ENCODE data around the gene CDCP1.
"Not testable (repeated sequence)": the region's sequence is repeated elsewhere in the genome, so short reads cannot be mapped to it uniquely, and the experiment has no call there.

The CDCP1 gene

DNA sequence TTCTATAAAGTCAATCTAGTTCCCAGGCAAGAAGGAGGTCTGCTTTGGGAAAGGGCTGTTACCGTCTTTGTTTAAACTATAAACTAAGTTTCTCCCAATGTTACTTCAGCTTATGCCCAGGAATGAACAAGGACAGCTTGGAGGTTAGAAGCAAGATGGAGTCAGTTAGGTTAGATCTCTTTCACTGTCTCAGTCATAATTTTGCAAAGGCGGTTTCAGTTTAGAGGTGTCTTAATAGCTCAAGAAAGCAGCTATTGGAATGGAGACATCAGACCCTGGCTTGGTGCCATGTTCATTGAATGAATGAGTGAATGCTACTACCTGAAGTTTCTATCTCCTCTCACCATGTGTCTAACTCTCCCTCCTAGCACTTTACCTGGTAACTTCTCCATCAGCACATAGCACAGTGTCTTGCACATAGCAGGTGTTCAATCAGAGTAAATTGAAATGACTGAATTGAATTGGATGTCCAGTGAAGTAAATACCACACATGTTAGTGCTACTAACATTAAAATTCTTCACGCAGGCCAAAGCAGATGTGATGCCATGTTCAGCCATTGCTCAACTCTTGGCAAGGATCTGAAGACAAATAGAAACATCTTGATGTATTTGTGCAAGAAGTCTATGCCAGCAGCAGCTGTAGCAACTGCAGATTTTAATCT, 91.9 kb downstream of the CDCP1 start:
- no peak for DNase-seq

DNA sequence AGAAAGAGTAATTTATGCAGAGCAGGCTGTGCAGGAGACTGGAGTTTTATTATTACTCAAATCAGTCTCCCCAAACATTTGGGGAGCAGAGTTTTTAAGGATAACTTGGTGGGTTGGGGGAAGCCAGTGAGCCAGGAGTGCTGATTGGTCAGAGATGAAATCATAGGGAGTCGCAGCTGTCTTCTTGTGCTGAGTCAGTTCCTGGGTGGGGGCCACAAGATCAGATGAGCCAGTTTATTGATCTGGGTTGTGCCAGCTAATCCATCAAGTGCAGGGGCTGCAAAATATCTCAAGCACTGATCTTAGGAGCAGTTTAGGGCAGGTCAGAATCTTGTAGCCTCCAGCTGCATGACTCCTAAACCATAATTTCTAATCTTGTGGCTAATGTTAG, 92.4 kb downstream of the CDCP1 start:
- DNase-seq, result not testable (repeated sequence)

DNA sequence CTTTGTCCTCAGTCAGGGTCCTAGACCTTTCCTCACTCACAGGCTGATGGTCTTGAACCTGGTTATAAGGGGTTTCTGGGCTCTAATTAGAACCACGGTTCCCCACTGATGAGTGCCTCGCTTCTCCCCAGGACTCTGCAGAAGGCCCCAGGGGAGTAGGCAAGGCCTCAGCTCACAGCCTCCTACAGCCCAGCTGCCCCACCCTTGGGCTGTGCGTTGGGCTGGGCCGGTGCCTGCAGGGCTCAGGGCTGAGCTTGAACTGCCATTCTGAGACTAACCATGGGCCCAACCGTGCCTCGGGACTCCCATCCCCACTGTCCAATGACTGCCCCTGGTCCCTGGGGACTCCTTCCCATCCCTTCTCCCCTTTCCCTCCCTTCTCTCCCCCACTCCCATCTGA, 94.5 kb downstream of the CDCP1 start:
- DNase-seq, result no peak

DNA sequence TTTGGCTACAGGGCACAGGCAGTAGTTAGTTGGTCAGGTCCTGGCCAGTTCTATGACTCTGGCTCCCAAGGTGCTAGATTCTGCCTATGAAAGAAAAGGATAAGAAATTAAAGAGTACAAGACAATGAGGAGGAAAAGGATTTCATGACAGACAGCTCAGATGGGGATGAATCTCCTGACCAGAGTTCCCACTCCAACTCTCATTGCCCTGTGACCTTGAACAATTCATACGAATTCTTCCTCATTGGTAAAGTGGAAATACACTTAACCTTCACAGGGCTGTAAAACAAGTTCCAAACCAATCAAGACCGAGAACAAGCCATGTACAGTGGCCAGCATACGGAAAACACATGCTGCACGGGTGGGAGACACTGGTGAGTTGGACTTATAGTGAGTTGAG, 96.4 kb downstream of the CDCP1 start:
- DNase-seq, result no peak

DNA sequence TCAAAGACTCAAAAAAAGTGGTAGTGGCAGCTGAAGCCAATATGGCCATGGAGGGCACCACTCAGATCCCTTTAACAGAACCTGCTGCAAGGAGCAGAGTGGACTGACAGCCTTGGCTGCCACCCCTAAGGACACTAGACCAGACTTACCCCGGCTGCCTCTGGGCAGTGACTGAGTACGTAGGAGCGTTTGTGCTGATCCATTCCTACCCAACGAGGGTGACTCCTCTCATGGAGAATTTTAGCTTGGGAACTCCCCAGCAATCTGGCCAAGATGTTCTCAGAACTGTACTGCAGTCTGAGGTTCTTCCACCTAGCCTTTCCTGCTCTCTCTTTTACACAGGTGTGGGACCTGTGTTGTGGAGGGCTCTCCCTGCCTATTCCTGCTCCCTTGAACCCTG, 97.9 kb downstream of the CDCP1 start:
- no peak for DNase-seq

DNA sequence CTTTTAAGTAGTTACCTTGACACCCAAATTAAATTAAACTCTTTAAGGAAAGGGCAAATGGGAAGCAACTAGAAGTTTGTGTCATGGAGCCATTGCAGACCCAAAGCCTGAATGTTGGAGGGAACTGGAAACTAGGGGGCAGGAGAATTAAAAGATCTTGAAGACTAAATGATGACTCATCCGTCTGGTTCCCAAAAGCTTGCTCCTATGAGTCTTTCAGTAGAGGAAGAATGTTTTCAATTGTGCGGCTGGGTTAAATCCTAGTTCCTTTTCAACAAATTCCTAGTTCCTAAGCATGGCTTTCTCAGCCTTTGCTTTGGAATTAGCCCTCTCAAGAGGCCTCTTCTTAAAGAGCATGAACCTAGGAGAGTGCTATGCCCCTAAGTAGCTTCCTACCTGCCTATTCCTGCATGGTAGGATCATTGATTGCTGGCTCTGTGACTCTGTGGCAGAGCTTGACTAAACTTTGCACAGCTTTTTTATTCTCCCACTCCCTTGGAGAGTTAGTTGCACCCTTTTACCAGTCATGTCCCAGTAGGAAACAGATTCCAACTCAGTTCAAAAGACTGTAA, 102.4 kb downstream of the CDCP1 start:
- no peak for DNase-seq

DNA sequence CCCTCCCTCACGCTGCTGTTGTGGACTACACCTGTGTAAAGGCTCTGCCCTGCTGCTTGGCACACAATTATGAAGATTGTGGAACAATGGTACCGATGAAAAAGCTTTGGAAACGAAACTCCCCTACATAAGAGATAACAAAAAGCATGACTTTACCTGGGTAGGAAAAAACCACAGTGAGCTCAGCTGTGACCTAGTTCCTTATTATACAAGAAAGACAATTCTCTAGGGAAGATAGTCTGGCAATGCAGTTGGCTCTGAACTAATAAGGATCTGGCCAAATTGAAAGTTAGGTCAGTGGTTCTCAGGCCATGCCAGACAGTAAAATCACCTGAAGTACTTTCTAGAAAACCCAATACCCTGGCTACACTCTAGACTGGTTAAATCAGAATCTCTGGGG, 104.0 kb downstream of the CDCP1 start:
- no peak for DNase-seq

DNA sequence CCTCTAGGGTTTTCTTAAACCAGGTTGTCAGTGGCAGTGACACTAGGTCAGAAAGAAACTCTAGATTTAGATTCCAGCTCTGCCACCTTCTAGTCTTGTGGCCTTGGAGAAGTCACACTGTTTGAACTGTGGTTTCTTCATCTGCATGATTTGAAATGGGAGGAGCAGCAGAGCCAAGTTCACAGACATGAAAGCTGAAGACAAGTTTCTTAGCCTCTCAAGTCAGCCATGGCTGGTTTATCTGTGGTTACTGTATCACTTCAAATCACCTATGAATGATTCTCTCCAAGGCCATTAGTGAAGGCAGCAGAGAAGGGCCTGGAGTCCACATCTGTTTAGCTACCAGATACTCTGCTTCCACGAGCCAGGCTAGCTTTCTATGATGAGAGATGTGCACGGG, 104.5 kb downstream of the CDCP1 start:
- no peak for DNase-seq

DNA sequence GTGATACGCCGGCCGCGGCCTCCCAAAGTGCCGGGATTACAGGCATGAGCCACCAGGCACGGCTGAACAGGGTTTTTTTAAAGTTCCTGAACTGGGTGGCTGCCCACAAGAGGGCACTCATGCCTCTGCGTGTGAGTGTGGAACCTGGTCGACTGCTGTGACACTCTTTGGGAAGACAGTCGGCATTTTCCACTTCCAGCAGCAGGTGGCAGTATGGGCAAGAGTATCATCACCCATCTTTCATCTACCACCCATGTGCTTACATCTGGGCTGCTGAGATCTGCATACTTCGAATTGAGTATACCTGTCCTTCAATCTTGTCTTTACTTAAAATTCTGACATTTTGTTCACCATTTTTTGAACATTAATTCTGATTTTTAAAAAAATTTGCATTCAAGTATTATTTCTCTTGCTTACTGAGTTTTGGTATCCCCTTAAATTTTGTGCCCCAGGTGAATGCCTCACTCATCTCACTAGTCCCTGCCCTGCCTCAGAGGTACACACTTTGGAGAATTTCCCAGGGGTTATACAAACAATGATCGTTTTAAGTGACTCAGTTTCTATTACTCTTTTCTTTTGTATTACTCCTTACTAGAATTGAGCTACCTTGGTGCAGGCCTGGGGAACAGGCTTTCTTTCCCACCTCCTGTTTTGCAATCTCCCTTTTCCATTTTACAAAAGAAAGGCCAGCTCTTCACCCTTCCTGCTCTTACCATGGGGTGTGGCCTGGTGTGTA, 108.3 kb downstream of the CDCP1 start:
- DNase-seq, result peak; percentile 93

DNA sequence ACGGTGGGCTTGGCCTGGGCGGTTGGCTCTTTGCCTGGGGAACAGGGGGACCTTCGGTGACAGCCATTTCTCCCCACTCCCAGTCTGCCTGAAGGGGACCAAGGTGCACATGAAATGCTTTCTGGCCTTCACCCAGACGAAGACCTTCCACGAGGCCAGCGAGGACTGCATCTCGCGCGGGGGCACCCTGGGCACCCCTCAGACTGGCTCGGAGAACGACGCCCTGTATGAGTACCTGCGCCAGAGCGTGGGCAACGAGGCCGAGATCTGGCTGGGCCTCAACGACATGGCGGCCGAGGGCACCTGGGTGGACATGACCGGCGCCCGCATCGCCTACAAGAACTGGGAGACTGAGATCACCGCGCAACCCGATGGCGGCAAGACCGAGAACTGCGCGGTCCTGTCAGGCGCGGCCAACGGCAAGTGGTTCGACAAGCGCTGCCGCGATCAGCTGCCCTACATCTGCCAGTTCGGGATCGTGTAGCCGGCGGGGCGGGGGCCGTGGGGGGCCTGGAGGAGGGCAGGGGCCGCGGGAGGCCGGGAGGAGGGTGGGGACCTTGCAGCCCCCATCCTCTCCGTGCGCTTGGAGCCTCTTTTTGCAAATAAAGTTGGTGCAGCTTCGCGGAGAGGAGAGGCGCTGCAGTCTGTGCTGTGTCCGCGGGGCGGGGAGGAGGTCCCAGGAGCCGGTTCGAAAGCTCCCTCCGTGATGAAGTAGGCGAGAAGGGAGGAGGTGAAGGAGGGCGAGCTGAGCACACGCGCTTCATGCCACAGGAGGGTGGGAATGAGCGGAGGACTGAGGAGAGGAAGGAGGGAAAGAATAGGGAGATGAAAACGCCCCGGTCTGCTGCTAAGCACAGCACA, 110.5 kb downstream of the CDCP1 start:
- no peak for DNase-seq

DNA sequence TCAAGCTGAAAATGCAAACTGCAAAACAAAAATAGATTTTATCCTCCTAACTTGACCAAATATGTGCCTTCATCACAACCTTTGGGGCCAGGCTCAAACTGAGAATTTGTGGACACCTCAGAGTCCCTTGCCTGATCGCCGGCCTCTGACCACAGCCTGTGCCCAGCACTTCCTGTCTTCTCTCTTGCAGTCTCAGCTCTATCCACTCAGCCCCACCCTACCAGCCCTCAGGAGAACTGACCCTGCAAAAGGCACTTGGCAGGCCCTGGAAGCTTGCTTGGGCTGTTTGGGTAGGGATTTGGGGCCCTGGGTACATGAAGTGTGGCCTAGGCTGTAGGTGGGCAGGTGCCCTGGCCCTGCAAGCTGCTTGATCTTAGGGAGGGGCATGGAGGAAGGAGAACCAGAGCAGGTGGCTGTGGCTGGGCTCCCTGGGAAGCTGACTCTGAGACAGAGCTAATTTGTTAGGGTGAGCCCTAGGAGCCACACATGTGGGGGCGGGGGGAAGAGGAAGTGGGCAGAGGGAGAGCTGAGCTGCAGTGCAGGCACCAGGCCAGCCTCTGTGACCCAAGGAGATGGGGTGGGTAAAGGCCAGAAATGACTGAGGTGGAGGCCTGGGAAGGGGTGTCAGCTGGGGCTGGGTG, 111.4 kb downstream of the CDCP1 start:
- DNase-seq, result peak; percentile 15

DNA sequence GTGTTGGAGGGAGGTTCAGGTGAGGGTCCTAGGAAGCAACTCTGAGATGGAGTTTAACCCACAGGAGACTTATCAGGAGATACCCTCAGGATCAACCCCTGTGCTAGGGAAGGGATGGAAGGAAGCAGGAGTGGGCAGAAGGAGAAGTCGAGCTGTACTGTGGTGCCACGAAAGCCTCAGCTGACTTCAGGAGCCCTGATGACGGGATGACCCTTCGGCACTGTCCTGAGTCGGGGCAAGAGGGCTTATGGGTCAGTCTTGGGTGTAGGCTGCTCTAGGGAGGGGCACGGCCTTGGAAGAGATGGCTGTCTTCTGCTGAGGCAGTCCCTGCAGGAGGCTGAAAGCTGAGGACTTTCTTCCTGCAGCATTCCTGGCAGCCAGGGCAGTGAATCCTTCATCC, 112.4 kb downstream of the CDCP1 start:
- no peak for DNase-seq

All from CD4-positive, alpha-beta T cell treated with Interleukin-4 for 4 hours (primary cell).